PC-3 (cell line): ENCODE data around the gene CNBD2. TPM values are rescaled to one million over a fixed set of nuclear protein-coding genes. Genes with fewer than 3 reads are reported as not detected.

ENCODE experiments used
- ATAC-seq: fragments of 200-7000 bp; cut with Tn5 transposase; 2 replicates; pipeline ENCODE4 v1.9.1; 2020; ENCODE audit warnings: mild to moderate bottlenecking, moderate library complexity
- Bru-seq: library from RNA; stranded (reverse); fragments of 400-500 nt; gene quantifications from one replicate; lab custom pipeline; 2021; lab: Mats Ljungman, UMichigan
- BruChase-seq, 2 experiments: library from RNA; stranded (reverse); fragments of 400-500 nt; gene quantifications; one replicate each; lab custom pipeline; 2021; lab: Mats Ljungman, UMichigan
- BruUV-seq: library from RNA; stranded (reverse); fragments of 400-500 nt; replicated peaks from 2 replicates; lab custom pipeline; 2021; lab: Mats Ljungman, UMichigan
- CTCF ChIA-PET: fragments of 300-600 bp; sonication (Branson Sonifier 250); formaldehyde crosslinking; loops from one replicate; lab custom pipeline; 2022; ENCODE audit warnings: antibody characterized with exemption; lab: Charles Lee
- POLR2A ChIA-PET: fragments of 300-600 bp; sonication (Branson Sonifier 250); formaldehyde crosslinking; loops from one replicate; lab custom pipeline; 2022; ENCODE audit warnings: antibody characterized with exemption; ENCODE audit not compliant: unreplicated experiment; lab: Charles Lee
- DNase-seq: peaks from one replicate; pipeline ENCODE4 v3.0.0-alpha.2; 2015
- H2AFZ ChIP-seq: fragments of 300-600 bp; sonication (generic); 2 replicates; pipeline ENCODE4 v1.6.0; 2016; ENCODE audit warnings: antibody characterized with exemption, low read length
- H3F3A ChIP-seq: fragments of 300-600 bp; sonication (generic); one replicate; pipeline ENCODE4 v1.6.0; 2017; ENCODE audit warnings: antibody characterized with exemption, low read length, control low read depth, mild to moderate bottlenecking; ENCODE audit not compliant: unreplicated experiment
- H3K27ac ChIP-seq: fragments of 300-600 bp; sonication (generic); 2 replicates; pipeline ENCODE4 v1.5.1; 2016; ENCODE audit warnings: mild to moderate bottlenecking, low read length
- H3K27me3 ChIP-seq: fragments of 300-600 bp; sonication (generic); 2 replicates; pipeline ENCODE4 v1.6.1; 2016; ENCODE audit warnings: low read length, mixed read lengths
- H3K36me3 ChIP-seq: fragments of 300-600 bp; sonication (generic); 2 replicates; pipeline ENCODE4 v1.6.1; 2016; ENCODE audit warnings: low read depth, mixed run types, low read length, mixed read lengths
- H3K4me1 ChIP-seq: fragments of 300-600 bp; sonication (generic); 2 replicates; pipeline ENCODE4 v1.5.1; 2016; ENCODE audit warnings: low read length; ENCODE audit not compliant: insufficient read depth
- H3K4me2 ChIP-seq: fragments of 300-600 bp; sonication (generic); 2 replicates; pipeline ENCODE4 v1.6.0; 2016; ENCODE audit warnings: low read length
- H3K4me3 ChIP-seq: fragments of 300-600 bp; sonication (generic); 2 replicates; pipeline ENCODE4 v1.5.1; 2016; ENCODE audit warnings: mild to moderate bottlenecking, low read length, mixed read lengths
- H3K79me2 ChIP-seq: fragments of 300-600 bp; sonication (generic); 2 replicates; pipeline ENCODE4 v1.6.1; 2017; ENCODE audit warnings: low read length, mixed read lengths
- H3K9ac ChIP-seq: fragments of 300-600 bp; sonication (generic); 2 replicates; pipeline ENCODE4 v1.6.0; 2016; ENCODE audit warnings: mild to moderate bottlenecking, low read length
- H3K9me2 ChIP-seq: fragments of 300-600 bp; sonication (generic); replicated peaks from 2 replicates; pipeline ENCODE4 v1.6.1; 2016; ENCODE audit warnings: mixed run types, low read length, mixed read lengths
- H3K9me3 ChIP-seq: fragments of 300-600 bp; sonication (generic); 2 replicates; pipeline ENCODE4 v1.6.1; 2016; ENCODE audit warnings: low read length, mixed read lengths
- H4K20me1 ChIP-seq: fragments of 300-600 bp; sonication (generic); 2 replicates; pipeline ENCODE4 v1.6.1; 2016; ENCODE audit warnings: low read length, mixed read lengths
- CTCF ChIP-seq: fragments of 300-600 bp; sonication (generic); conservative IDR thresholded peaks from 2 replicates; pipeline ENCODE4 v1.5.1; 2017; ENCODE audit warnings: antibody characterized with exemption, low read depth, mild to moderate bottlenecking, low read length
- EZH2 ChIP-seq: fragments of 300-600 bp; sonication (generic); IDR thresholded peaks from one replicate; pipeline ENCODE4 v1.6.1; 2017; ENCODE audit warnings: antibody characterized with exemption, mild to moderate bottlenecking, low read length; ENCODE audit not compliant: unreplicated experiment
- EZH2phosphoT487 ChIP-seq: fragments of 300-600 bp; sonication (generic); IDR thresholded peaks from 2 replicates; pipeline ENCODE4 v1.6.1; 2018; ENCODE audit warnings: mild to moderate bottlenecking, antibody characterized with exemption, low read length, borderline replicate concordance
- intact Hi-C: fragments of 100-400 bp; cut with micrococcal nuclease; formaldehyde crosslinking; loops from 2 replicates; pipeline ENCODE4 v1.9.0; 2023
- long read RNA-seq: library from polyadenylated mRNA; unstranded; transcript quantifications from one replicate; pipeline ENCODE4 v2.0.0, GENCODE V29; 2021; ENCODE audit not compliant: unreplicated experiment
- total RNA-seq: library from RNA; depleted of rRNA; stranded (reverse); fragments of >200 nt; gene quantifications from 2 replicates; pipeline ENCODE4 v1.2.3, GENCODE V29; 2014; rRNA removed

CNBD2 gene
- total RNA-seq (6.6 and 6.7 TPM in 2 replicates), Bru-seq, nascent RNA (percentile 20 among the genes with signal in this experiment), BruChase-seq, experiment 1, labeled RNA remaining after a 6-hour chase (percentile 27 among the genes with signal in this experiment), BruChase-seq, experiment 2, labeled RNA remaining after a 2-hour chase (percentile 26 among the genes with signal in this experiment)
- long read RNA-seq, transcript CNBD2-206 (1 exons, 662 nt): major isoform, 8 of 10 reads
- long read RNA-seq, partial matches to known transcripts: 0 of 10 reads
- long read RNA-seq, other reads (novel, unspliced or antisense): 2 of 10 reads

GRCh38 chr20:35967979-35968640, at the start of gene CNBD2:
TSS of gene CNBD2 (plus strand) at chr20:35968590. CDS start at chr20:35968763, 173 bp downstream.
- no peaks in the 10 kb centered on the region for H3K9me3 ChIP-seq
- no peaks in the 10 kb centered on the region for H4K20me1 ChIP-seq
- ATAC-seq (no peak), DNase-seq (no peak)
- POLR2A ChIA-PET: no interaction called here
- H3K27ac ChIP-seq: no peak within 1 kb of the TSS
- no peak within 1 kb of the TSS for H3K4me3 ChIP-seq
- no peak within 1 kb of the TSS for H3K4me2 ChIP-seq
- no peaks in the 10 kb centered on the region for H3F3A ChIP-seq
- H3K27me3 ChIP-seq: no peaks in the 10 kb centered on the region
- intact Hi-C loops: no loop called here
- CTCF ChIA-PET: interaction anchor here (0.7 to 1.1 kb wide), 2 partner anchors 14 to 660 kb away, joined by 3 to 5 read pairs; partner anchors contain the start of gene SCAND1
- TF ChIP-seq EZH2: no peak
- TF ChIP-seq CTCF: no peak
- TF ChIP-seq EZH2phosphoT487: no peak
- peaks cover 5% of the 10 kb centered on the region; the same call in 1 of the 2 replicates for H3K4me1 ChIP-seq
- no peaks in the 10 kb centered on the region for H3K36me3 ChIP-seq
- no peaks in the 10 kb centered on the region for H3K9me2 ChIP-seq
- H3K9ac ChIP-seq: no peak within 1 kb of the TSS
- no peaks in the 10 kb centered on the region for H3K79me2 ChIP-seq
- no TSS peak for BruUV-seq
- no peak within 1 kb of the TSS for H2AFZ ChIP-seq

GRCh38 chr20:35920523-35920922, 47.9 kb upstream of the CNBD2 start:
- no peaks in the 10 kb centered on the region for H3K79me2 ChIP-seq
- intact Hi-C loops: no loop called here
- no peak overlapping the region for H2AFZ ChIP-seq
- TF ChIP-seq EZH2 (no peak), EZH2phosphoT487 (no peak), CTCF (no peak)
- H3K27ac ChIP-seq: no peak overlapping the region
- no peak overlapping the region for H3K4me2 ChIP-seq
- H3K4me3 ChIP-seq: no peak overlapping the region
- CTCF ChIA-PET: no interaction called here
- H4K20me1 ChIP-seq: no peaks in the 10 kb centered on the region
- no peaks in the 10 kb centered on the region for H3K9me3 ChIP-seq
- peaks cover 7% of the 10 kb centered on the region for H3K36me3 ChIP-seq
- no peak for DNase-seq
- no peaks in the 10 kb centered on the region for H3K9me2 ChIP-seq
- no peaks in the 10 kb centered on the region for H3K4me1 ChIP-seq
- POLR2A ChIA-PET: no interaction called here
- H3F3A ChIP-seq: no peaks in the 10 kb centered on the region
- H3K27me3 ChIP-seq: no peaks in the 10 kb centered on the region
- no TSS peak for BruUV-seq
- no peak overlapping the region for H3K9ac ChIP-seq
- no peak for ATAC-seq
